Measurements from ENCODE around the gene KLF12. TPM values are rescaled to one million over a fixed set of nuclear protein-coding genes. Genes with fewer than 3 reads are reported as not detected.
A peak's percentile ranks its signal among the peaks of the same experiment; 100 is the strongest.

Gene KLF12
- total RNA-seq, 2 experiments from 2014 or later, result 43.9 to 50.5 TPM

DNA sequence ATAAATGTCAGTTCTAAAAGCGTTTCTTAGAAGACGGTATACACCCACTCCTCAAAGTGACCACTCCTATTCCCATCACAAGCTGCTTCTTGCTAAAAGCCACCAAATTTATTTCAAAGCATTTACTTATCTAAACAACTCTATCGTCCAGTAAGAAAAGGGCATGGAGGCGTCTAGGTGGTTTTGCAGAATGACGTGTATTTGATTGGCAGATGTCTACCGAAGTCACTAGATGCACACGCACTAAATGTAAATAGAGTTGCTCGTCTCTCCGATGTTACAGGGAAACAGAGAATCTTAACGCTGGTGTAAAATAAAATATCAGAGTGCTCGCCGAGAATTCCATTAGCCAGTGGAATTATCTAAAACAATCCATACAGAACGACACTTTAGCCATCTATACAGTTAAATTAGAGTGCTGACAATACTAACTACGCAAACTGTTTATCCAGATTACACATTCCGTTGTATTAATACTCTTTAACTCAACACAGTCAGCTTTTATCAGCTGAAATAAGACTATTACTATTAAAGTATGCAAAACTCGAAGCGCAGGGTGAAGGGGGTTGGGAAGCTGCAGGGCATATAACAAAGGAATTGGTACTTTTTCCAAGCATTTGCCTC is 1.9 kb downstream of the KLF12 start:
- ATAC-seq (ENCODE audit: low read depth) (no peak), DNase-seq (no peak)
- Mint-ChIP-seq H3K27me3 (no peaks in the 10 kb centered on the region), H3K9me3 (no peaks in the 10 kb centered on the region), H3K27ac (peak overlapping the region; percentile 100), H3K36me3 (peaks cover 4% of the 10 kb centered on the region), H3K4me1 (peaks cover 35% of the 10 kb centered on the region), H3K4me3 (peak overlapping the region; percentile 98)
- POLR2A ChIA-PET, result interaction anchor here (0.5 to 5.7 kb wide), 9 partner anchors 51 to 367 kb away, joined by 3 to 93 read pairs (median 11); no protein-coding TSS in a partner anchor

GRCh38 chr13:74131227-74131626 is 3.0 kb downstream of the KLF12 start:
- peaks cover 4% of the 10 kb centered on the region for H3K36me3 Mint-ChIP-seq
- no peak for DNase-seq
- no peaks in the 10 kb centered on the region for H3K9me3 Mint-ChIP-seq
- no peaks in the 10 kb centered on the region for H3K27me3 Mint-ChIP-seq
- no peak for ATAC-seq (ENCODE audit: low read depth)
- no peak overlapping the region for H3K27ac Mint-ChIP-seq
- POLR2A ChIA-PET, result interaction anchor here (3.0 to 5.7 kb wide), 3 partner anchors 70 to 157 kb away, joined by 15 to 93 read pairs (median 33); no protein-coding TSS in a partner anchor
- H3K4me3 Mint-ChIP-seq, result no peak overlapping the region
- peaks cover 38% of the 10 kb centered on the region for H3K4me1 Mint-ChIP-seq

DNA sequence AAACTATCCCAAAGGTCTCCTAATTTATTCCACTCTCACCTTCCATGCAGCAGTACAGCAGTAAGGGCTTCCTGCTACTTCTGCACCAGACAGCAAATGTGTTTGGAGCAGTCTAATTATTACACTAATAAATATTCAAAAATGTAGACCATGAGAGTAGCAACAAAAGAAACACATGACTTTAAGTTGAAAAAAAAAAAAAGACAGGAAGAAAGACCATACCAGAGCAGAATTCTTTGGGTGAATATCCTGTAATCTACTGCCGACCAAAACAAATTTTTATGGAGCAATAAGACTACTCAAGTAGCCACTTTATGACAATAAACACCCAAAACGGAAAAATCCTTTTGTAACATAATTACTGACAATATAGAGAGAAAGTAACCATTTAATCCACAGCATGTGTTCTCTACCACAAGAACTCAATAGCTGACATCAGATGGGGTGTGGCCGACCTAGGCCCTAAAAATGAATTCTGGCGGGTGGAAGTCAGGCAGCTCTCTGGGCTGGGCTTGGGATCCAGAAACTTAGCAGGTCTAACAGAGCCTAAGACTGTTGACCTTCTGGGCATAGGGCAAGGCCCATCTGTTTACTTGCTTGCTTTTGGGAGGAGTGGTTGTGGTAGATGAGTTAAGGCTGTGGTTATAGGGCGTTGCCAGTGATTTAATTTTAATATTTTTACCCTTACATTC is 4.6 kb downstream of the KLF12 start:
- H3K4me1 Mint-ChIP-seq, result peaks cover 38% of the 10 kb centered on the region
- peak overlapping the region; percentile 72 for H3K27ac Mint-ChIP-seq
- H3K9me3 Mint-ChIP-seq, result peaks cover 2% of the 10 kb centered on the region
- peaks cover 7% of the 10 kb centered on the region for H3K36me3 Mint-ChIP-seq
- POLR2A ChIA-PET, result interaction anchor here (0.8 to 1.0 kb wide), 2 partner anchors 47 to 72 kb away, joined by 3 to 5 read pairs; no protein-coding TSS in a partner anchor
- DNase-seq (no peak), ATAC-seq (ENCODE audit: low read depth) (no peak)
- peak overlapping the region; percentile 44 for H3K4me3 Mint-ChIP-seq
- no peaks in the 10 kb centered on the region for H3K27me3 Mint-ChIP-seq

GRCh38 chr13:74128156-74128767 is 5.9 kb downstream of the KLF12 start:
- Mint-ChIP-seq H3K9me3 (peaks cover 2% of the 10 kb centered on the region), H3K27me3 (no peaks in the 10 kb centered on the region), H3K27ac (no peak overlapping the region), H3K4me3 (no peak overlapping the region), H3K4me1 (peaks cover 37% of the 10 kb centered on the region), H3K36me3 (peaks cover 6% of the 10 kb centered on the region)
- no peak for DNase-seq
- POLR2A ChIA-PET, result no interaction called here
- ATAC-seq (ENCODE audit: low read depth), result no peak

GRCh38 chr13:74118328-74118727 is 15.9 kb downstream of the KLF12 start:
- no peak overlapping the region for H3K4me3 Mint-ChIP-seq
- no peak overlapping the region for H3K27ac Mint-ChIP-seq
- POLR2A ChIA-PET, result no interaction called here

DNA sequence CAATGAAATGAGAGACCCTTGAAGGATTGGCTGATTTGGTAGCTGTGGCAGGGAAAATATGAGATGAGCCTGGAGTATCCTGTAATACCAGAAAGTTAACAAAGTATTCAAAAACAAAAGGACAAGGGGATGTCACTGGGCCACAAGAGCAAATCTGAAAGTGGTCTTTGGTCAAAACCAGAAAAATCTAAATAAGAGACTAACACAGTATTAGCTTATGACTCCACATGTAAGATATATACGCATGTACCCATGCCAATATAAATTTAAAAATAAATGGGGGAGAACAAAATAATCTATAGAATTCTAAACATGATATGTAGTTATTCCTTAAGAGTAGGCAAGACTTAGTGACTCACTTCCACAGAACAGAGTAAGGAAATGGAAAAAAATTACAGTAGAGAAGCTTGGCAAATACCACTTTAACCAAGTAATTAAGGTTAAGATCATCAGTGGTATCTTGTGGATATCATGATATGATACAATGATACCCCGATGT is 16.9 kb downstream of the KLF12 start:
- H3K27ac Mint-ChIP-seq, result no peak overlapping the region
- H3K36me3 Mint-ChIP-seq, result peaks cover 54% of the 10 kb centered on the region
- DNase-seq (no peak), ATAC-seq (ENCODE audit: low read depth) (no peak)
- POLR2A ChIA-PET, result no interaction called here
- no peaks in the 10 kb centered on the region for H3K27me3 Mint-ChIP-seq
- H3K9me3 Mint-ChIP-seq, result peaks cover 21% of the 10 kb centered on the region
- H3K4me1 Mint-ChIP-seq, result peaks cover 27% of the 10 kb centered on the region
- H3K4me3 Mint-ChIP-seq, result no peak overlapping the region

More at GRCh38 chr13:74118328-74118727, 15.9 kb downstream of the KLF12 start:
- Mint-ChIP-seq H3K9me3 (peaks cover 21% of the 10 kb centered on the region), H3K36me3 (peaks cover 49% of the 10 kb centered on the region), H3K4me1 (peaks cover 23% of the 10 kb centered on the region), H3K27me3 (no peaks in the 10 kb centered on the region)
- DNase-seq (no peak), ATAC-seq (ENCODE audit: low read depth) (no peak)

GRCh38 chr13:74115133-74115532 is 19.1 kb downstream of the KLF12 start:
- peaks cover 22% of the 10 kb centered on the region for H3K9me3 Mint-ChIP-seq
- no peak for ATAC-seq (ENCODE audit: low read depth)
- no peak for DNase-seq
- H3K4me1 Mint-ChIP-seq, result peaks cover 28% of the 10 kb centered on the region
- H3K27ac Mint-ChIP-seq, result no peak overlapping the region
- no peaks in the 10 kb centered on the region for H3K27me3 Mint-ChIP-seq
- POLR2A ChIA-PET, result no interaction called here
- peaks cover 54% of the 10 kb centered on the region for H3K36me3 Mint-ChIP-seq
- H3K4me3 Mint-ChIP-seq, result no peak overlapping the region

DNA sequence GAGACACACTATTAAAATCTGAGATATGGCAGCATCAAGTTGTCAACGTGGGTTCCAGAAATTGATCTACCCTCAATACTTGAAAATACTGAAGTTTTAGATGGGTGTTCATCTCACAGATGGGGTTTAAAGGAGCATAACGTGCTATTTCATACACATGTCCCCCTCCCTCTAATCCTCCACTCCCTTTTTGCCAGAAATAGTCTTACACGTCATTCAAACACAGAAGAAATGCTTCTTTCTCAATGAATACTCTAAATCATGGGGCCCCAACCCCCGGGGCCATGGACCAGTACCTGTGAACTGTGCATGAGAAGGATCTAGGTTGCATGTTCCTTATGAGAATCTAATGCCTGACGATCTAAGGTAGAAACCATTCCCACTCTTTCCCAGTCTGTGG is 19.6 kb downstream of the KLF12 start:
- H3K27ac Mint-ChIP-seq, result no peak overlapping the region
- H3K4me1 Mint-ChIP-seq, result peaks cover 30% of the 10 kb centered on the region
- POLR2A ChIA-PET, result no interaction called here
- no peaks in the 10 kb centered on the region for H3K27me3 Mint-ChIP-seq
- DNase-seq (no peak), ATAC-seq (ENCODE audit: low read depth) (no peak)
- peaks cover 53% of the 10 kb centered on the region for H3K36me3 Mint-ChIP-seq
- peaks cover 23% of the 10 kb centered on the region for H3K9me3 Mint-ChIP-seq
- no peak overlapping the region for H3K4me3 Mint-ChIP-seq

- peaks cover 49% of the 10 kb centered on the region for H3K36me3 Mint-ChIP-seq
- no peak for ATAC-seq (ENCODE audit: low read depth)
- no peak overlapping the region for H3K4me3 Mint-ChIP-seq
- peaks cover 32% of the 10 kb centered on the region for H3K4me1 Mint-ChIP-seq
- no peaks in the 10 kb centered on the region for H3K27me3 Mint-ChIP-seq
- H3K9me3 Mint-ChIP-seq, result peaks cover 19% of the 10 kb centered on the region
- no peak overlapping the region for H3K27ac Mint-ChIP-seq
- DNase-seq, result no peak
- POLR2A ChIA-PET, result no interaction called here
These were observed 20.0 kb downstream of the KLF12 start for GRCh38 chr13:74114202-74114601.

- H3K27me3 Mint-ChIP-seq, result no peaks in the 10 kb centered on the region
- H3K27ac Mint-ChIP-seq, result no peak overlapping the region
- POLR2A ChIA-PET, result interaction anchor here (0.7 kb wide), 1 partner anchor 50 kb away, joined by 3 read pairs; no protein-coding TSS in a partner anchor
- H3K36me3 Mint-ChIP-seq, result peaks cover 39% of the 10 kb centered on the region
- ATAC-seq (ENCODE audit: low read depth) (no peak), DNase-seq (no peak)
- H3K4me1 Mint-ChIP-seq, result peaks cover 27% of the 10 kb centered on the region
- H3K4me3 Mint-ChIP-seq, result no peak overlapping the region
- H3K9me3 Mint-ChIP-seq, result peaks cover 15% of the 10 kb centered on the region
These were observed 22.0 kb downstream of the KLF12 start for GRCh38 chr13:74111901-74112824.

- Mint-ChIP-seq H3K36me3 (peaks cover 37% of the 10 kb centered on the region), H3K27me3 (no peaks in the 10 kb centered on the region), H3K9me3 (peaks cover 15% of the 10 kb centered on the region), H3K27ac (no peak overlapping the region), H3K4me3 (no peak overlapping the region), H3K4me1 (peaks cover 25% of the 10 kb centered on the region)
- no peak for ATAC-seq (ENCODE audit: low read depth)
- POLR2A ChIA-PET, result interaction anchor here (0.7 kb wide), 1 partner anchor 50 kb away, joined by 3 read pairs; no protein-coding TSS in a partner anchor
- no peak for DNase-seq
These were observed 22.8 kb downstream of the KLF12 start for GRCh38 chr13:74111399-74111798.

DNA sequence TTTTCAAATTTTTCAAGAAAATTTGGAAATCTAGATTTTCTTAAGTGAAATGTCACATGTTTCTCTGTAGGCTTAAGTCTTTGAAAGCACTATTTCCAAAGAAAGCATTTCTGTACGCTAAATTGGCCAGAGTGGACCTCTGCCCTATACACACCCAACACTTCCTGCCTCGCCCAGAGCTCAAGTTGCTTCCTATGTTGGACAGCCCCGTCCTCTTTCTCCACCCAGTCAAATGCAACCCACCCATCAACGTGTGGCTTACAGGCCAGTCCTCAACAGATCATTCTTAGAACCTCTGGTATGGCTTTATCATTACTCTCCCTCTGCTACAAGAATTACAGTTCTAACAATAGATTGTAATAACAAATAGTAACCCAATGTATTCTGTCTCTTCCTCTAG is 24.2 kb downstream of the KLF12 start:
- H3K9me3 Mint-ChIP-seq, result peaks cover 10% of the 10 kb centered on the region
- H3K27ac Mint-ChIP-seq, result no peak overlapping the region
- H3K4me3 Mint-ChIP-seq, result no peak overlapping the region
- no peak for ATAC-seq (ENCODE audit: low read depth)
- DNase-seq, result no peak
- H3K27me3 Mint-ChIP-seq, result no peaks in the 10 kb centered on the region
- H3K36me3 Mint-ChIP-seq, result peaks cover 32% of the 10 kb centered on the region
- POLR2A ChIA-PET, result no interaction called here
- peaks cover 20% of the 10 kb centered on the region for H3K4me1 Mint-ChIP-seq

- peaks cover 8% of the 10 kb centered on the region for H3K9me3 Mint-ChIP-seq
- H3K27ac Mint-ChIP-seq, result no peak overlapping the region
- DNase-seq (no peak), ATAC-seq (ENCODE audit: low read depth) (no peak)
- H3K27me3 Mint-ChIP-seq, result no peaks in the 10 kb centered on the region
- H3K4me1 Mint-ChIP-seq, result peaks cover 11% of the 10 kb centered on the region
- H3K4me3 Mint-ChIP-seq, result no peak overlapping the region
- H3K36me3 Mint-ChIP-seq, result peaks cover 25% of the 10 kb centered on the region
- POLR2A ChIA-PET, result no interaction called here
These were observed 26.6 kb downstream of the KLF12 start for GRCh38 chr13:74107598-74107997.

Data from activated naive CD8-positive, alpha-beta T cell treated with anti-CD3 and anti-CD28 coated beads, Interleukin-2, amount 10 ng/mL, durations not matched to agents 7 days and 5 days (primary cell).